GM18520 (cell line): ENCODE measurements around the gene SLC35A5.

Experiments
- ATAC-seq: cut with Tn5 transposase; IDR thresholded peaks from one replicate; pipeline ENCODE4 v1.9.1; 2021; ENCODE audit not compliant: unreplicated experiment

The SLC35A5 gene

GRCh38 chr3:112569265-112569664 lies 7.4 kb downstream of the SLC35A5 start:
- no peak for ATAC-seq

GRCh38 chr3:112572701-112573100 lies 10.9 kb downstream of the SLC35A5 start:
- ATAC-seq = no peak

DNA sequence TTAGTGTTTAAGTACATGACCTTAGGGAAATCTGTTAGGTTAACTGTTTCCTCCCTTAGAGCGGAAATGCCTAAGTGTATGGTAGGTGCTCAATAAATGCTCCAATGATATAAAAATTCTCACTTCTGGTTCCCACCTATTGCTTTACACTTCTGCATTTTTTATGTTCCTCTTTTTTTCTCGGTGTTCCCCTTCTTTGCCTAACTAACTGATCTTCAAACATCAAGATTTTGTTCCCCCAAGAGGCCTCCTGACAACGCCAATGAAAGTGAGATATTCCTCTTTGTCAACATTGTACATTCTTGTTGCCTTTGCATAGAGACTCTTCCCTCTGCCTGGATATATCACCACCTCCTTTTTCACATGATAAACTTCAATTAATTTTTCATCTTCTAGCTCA lies 17.4 kb downstream of the SLC35A5 start:
- ATAC-seq = no peak

DNA sequence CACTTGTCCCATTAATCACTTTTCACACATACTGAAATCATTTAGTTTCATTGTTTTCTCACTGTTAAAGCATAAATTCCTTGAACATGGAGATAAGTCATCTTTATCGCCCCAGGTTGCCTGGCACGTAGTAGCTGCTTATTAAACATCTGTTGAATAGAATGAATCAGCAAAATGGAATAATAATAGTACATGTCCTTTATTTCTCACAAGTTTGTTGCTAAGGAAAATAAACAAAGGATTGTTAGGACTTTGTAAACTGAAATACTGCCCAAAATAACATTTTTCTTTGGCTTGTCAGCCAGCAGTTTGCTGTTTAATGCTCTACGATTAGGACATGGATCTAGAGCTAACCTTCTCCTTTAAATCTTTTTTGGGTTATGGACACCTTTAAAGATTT lies 17.9 kb downstream of the SLC35A5 start:
- no peak for ATAC-seq

DNA sequence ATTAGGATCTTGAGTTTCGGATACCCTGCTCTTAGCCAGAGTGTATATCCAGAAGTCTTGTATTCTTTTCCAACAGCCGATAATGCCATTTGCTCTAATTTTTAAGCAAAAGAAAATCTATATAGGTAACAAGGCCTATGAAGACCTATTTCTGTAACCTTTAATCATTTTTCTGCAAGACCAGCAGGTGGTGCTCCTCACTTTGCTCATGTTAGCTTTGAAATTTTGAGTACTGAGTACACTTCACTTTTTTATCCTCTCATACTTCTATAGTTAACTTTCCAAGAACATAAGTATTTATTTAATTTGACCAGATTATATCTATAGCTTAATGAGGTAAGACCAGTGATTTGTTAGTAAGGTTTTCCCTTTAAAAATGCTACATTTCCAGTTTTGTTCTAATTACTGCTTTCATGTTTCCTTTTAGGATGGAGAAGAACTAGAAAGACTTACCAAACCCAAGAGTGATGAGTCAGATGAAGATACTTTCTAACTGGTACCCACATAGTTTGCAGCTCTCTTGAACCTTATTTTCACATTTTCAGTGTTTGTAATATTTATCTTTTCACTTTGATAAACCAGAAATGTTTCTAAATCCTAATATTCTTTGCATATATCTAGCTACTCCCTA lies 20.5 kb downstream of the SLC35A5 start:
- ATAC-seq = no peak

DNA sequence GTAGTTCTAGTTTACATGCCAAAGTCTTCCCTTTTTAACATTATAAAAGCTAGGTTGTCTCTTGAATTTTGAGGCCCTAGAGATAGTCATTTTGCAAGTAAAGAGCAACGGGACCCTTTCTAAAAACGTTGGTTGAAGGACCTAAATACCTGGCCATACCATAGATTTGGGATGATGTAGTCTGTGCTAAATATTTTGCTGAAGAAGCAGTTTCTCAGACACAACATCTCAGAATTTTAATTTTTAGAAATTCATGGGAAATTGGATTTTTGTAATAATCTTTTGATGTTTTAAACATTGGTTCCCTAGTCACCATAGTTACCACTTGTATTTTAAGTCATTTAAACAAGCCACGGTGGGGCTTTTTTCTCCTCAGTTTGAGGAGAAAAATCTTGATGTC lies 21.3 kb downstream of the SLC35A5 start:
- ATAC-seq = no peak

GRCh38 chr3:112585782-112586181 lies 23.9 kb downstream of the SLC35A5 start:
- ATAC-seq = no peak

GRCh38 chr3:112587336-112587735 lies 25.5 kb downstream of the SLC35A5 start:
- ATAC-seq = no peak

DNA sequence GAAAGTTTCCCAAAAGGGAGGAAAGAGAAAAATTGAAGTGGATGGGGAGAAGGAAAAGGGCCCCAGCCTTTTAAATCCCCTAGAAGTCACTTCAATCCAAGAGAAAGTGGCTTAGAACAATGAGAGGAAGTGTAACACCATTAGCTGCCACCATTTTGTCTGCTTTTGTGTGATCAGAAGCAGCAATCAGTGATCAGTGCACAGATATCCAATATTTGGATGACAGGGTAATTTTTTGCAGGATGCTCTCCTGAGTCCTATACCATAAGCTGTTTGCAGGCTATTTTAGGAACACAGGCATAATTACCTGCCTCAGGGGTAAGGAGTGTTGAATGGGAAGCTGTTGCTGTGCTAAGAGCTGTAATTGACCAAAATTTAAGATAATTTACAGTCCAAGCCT lies 31.4 kb downstream of the SLC35A5 start:
- ATAC-seq = no peak

GRCh38 chr3:112594856-112595255 lies 33.0 kb downstream of the SLC35A5 start:
- ATAC-seq = no peak

DNA sequence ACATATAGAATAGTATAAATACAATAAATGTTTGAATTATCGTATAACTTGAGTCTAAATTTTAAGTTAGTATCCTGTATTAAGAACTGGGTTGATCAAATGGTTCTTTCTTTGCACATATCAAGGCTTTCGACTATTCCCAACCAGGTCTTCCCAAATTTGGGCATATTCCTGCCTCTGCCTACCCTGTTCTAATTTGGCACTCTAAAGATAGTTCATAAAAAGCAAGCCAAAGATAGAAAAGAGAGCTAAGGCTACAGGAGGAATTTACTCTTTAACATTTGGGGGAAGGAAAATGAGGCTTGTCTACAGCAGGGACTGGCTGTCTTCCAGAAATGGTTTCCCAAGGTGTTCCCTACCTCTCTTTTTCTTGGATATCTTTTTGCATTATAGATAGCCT lies 36.1 kb downstream of the SLC35A5 start:
- ATAC-seq = no peak

DNA sequence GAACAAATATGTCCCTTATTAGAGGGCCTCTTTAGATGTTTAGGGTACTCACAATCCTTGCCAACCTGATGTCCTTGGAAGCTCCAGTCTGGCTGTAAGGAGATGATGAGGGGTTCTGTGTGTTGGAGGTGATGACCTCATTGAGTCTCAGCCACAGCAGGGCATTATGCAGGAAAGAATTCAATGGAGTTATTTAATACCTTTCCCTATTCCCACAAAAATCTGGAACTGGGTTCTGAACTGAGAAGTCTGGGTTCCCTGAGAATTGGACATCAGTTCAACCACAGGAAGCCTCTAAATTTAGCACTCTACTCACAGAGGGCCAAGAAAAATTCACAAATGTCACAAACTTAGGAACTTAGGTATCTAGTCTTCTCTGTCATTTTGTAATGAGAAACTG lies 36.9 kb downstream of the SLC35A5 start:
- ATAC-seq = no peak

GRCh38 chr3:112602217-112602838 lies 40.5 kb downstream of the SLC35A5 start:
- peak; percentile 59 for ATAC-seq

GRCh38 chr3:112604536-112604935 lies 42.7 kb downstream of the SLC35A5 start:
- no peak for ATAC-seq

DNA sequence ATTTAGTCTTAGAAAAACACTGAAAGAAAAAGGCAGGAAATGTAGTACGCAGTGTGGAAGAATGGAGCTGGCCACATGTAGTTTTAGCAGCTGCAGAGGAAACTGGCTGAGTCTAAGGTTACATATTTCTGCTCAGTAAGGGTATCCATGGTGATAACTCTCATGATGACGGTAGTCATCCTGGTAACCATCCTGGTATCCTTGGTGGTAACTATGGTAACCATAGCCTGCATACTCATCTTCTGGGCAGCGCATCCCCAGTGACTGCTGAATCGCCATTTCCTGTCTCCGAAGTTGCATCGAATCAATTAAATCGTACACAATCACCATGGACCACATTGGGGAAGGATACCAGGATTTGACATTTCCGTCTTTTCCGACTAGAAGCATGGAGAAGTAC lies 43.4 kb downstream of the SLC35A5 start:
- no peak for ATAC-seq

GRCh38 chr3:112606098-112606497 lies 44.3 kb downstream of the SLC35A5 start:
- no peak for ATAC-seq

DNA sequence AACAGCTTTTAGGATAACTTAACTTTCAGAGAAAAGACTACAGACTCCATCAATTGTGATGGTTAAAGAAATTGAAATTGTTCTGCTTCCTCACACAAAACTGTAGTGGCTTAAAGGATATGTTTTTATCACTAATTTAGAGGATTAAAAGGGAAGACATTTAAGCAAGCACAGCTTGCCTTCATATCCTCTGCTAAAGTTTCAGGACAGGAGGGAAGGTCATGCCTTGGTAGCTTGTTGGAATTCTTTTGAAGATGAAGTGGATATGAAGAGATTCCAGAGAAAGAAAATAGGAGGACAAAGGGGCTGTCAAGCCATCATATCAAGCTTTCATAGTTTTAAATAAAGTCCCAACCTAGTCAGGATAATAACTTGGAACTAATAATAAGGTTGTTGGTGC lies 46.0 kb downstream of the SLC35A5 start:
- ATAC-seq = no peak

GRCh38 chr3:112610121-112610520 lies 48.3 kb downstream of the SLC35A5 start:
- ATAC-seq = no peak

DNA sequence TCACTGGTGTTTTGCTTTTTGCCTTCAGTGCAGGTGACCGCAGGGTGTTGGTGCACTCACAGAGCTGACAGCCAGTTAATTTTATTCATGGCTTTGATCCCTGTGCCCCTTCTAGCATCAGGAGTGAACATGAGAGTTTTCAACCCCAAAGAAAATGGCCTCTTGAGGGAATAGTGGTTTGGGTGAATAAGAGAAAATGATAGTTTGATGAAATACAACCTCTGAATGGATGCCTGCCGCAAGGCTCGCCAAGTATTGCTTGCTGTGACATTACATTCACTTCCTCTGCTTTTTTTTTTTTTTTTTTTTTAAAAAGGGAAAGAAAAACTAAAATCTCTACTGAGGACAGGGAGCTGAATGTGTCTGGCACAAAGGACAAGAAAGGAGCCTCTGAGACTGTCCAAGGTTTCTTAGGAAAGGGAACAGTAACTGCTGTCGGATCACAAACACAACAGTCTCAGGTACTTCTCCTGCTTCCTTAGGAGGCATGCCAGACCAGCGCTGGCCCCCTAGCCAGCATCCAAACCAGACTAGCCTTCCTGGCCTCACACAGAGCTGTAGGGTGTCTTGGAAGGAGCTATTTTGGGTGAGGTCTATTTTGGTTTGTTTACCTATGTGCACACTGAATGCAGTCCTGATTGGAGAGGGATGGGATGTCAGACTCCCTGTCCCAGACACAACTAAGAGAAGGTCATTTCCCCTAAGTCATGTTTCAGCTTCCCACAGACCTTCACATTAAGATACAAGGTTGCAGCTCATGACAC lies 50.1 kb downstream of the SLC35A5 start:
- no peak for ATAC-seq

- no peak for ATAC-seq
Observed at GRCh38 chr3:112615989-112616731, 54.3 kb downstream of the SLC35A5 start.

DNA sequence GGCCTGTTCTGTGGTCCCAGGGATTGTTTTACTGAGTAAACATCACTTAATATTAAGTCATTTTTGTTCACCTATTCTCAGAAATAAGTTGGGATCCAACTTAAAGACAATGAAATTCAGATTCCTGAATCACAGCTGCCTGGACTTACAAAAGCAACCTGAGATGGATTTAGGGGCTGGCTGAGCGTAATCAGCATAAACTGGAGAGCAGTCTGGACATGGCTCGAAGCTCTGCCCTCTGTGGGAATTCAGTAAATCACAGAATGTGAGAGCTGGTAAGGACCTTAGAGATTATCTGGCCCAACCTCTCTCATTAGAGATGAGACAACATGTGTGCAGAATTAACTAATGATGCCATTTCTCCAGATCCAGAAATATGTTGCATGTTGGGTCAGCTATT lies 55.4 kb downstream of the SLC35A5 start:
- no peak for ATAC-seq

GRCh38 chr3:112619295-112619694 lies 57.5 kb downstream of the SLC35A5 start:
- no peak for ATAC-seq
